BJ (cell line): ENCODE measurements around the gene PNMA8C. TPM values are rescaled to one million over a fixed set of nuclear protein-coding genes. Genes with fewer than 3 reads are reported as not detected.
"Not testable (repeated sequence)": the region's sequence is repeated elsewhere in the genome, so short reads cannot be mapped to it uniquely, and the experiment has no call there.

Experiments
- CTCF ChIA-PET: fragments of 350-600 bp; formaldehyde crosslinking; extraction: SDS; loops from one replicate; lab custom pipeline; 2021; ENCODE audit warnings: antibody characterized with exemption, inconsistent platforms; lab: Yijun Ruan, JAX
- POLR2A ChIA-PET: fragments of 300-600 bp; sonication (Branson Sonifier 250); formaldehyde crosslinking; extraction: SDS; loops from one replicate; lab custom pipeline; 2021; ENCODE audit warnings: antibody characterized with exemption; lab: Charles Lee
- DNase-seq: peaks from one replicate; pipeline ENCODE4 v3.0.0-alpha.2; 2011; ENCODE audit warnings: low read depth
- H3K27me3 ChIP-seq: 2 replicates; pipeline ENCODE4 v1.6.0; 2011; ENCODE audit warnings: low read length; ENCODE audit not compliant: control insufficient read depth, insufficient read depth
- H3K36me3 ChIP-seq: 2 replicates; pipeline ENCODE4 v1.5.1; 2011; ENCODE audit warnings: low read length; ENCODE audit not compliant: control insufficient read depth, insufficient read depth
- H3K4me3 ChIP-seq: 2 replicates; pipeline ENCODE4 v1.5.1; 2011; ENCODE audit warnings: low read depth, mild to moderate bottlenecking, control low read depth, low read length
- CTCF ChIP-seq: IDR thresholded peaks from 2 replicates; pipeline ENCODE4 v1.5.1; 2011; ENCODE audit warnings: low read depth, mild to moderate bottlenecking, control low read depth, inconsistent platforms, low read length, moderate library complexity; ENCODE audit not compliant: insufficient read depth
- polyA plus RNA-seq: library from polyadenylated mRNA; depleted of rRNA; stranded (reverse); fragments of >200 nt; gene quantifications from 2 replicates; pipeline ENCODE4 v1.2.3, GENCODE V29; 2011

PNMA8C gene
- polyA plus RNA-seq, 1 experiment = not detected

- no peak for TF ChIP-seq CTCF
- Histone ChIP-seq H3K27me3 (no peaks in the 10 kb centered on the region), H3K36me3 (no peaks in the 10 kb centered on the region), H3K4me3 (no peak overlapping the region)
- ChIA-PET CTCF (interaction anchor here (2.0 kb wide), 1 partner anchor 41 kb away, joined by 4 read pairs; no protein-coding TSS in a partner anchor), POLR2A (no interaction called here)
- no peak for DNase-seq
Observed at GRCh38 chr19:46446021-46446420, 17.3 kb upstream of the PNMA8C start.

- H3K27me3 ChIP-seq = no peaks in the 10 kb centered on the region
- POLR2A ChIA-PET = no interaction called here
- no peak overlapping the region for H3K4me3 ChIP-seq
- CTCF ChIA-PET = no interaction called here
- no peak for DNase-seq
- no peak for TF ChIP-seq CTCF
- H3K36me3 ChIP-seq = no peaks in the 10 kb centered on the region
Observed at GRCh38 chr19:46442808-46443450, 14.2 kb upstream of the PNMA8C start.

DNA sequence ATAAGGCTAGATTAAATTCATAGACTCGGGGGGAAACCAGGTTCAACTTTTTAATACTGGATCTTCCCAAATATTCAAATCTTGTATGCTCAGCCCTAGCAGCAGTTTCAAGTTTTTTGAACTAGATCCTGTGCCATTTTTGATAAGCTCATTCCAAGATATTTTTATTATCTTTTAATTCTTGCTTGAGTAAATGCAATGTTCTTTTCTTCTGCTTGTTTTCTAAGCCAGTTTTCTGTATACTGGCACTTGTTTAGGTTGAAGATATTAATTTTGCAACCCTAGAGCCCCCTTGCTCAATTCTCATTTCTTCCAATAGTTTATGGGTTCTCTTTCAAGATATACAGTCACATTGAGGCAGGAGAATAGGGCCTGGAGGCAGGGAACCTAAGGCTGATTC lies 13.1 kb upstream of the PNMA8C start:
- ChIA-PET CTCF (interaction anchor here (0.7 kb wide), 1 partner anchor 46 kb away, joined by 3 read pairs; no protein-coding TSS in a partner anchor), POLR2A (no interaction called here)
- TF ChIP-seq CTCF = no peak
- Histone ChIP-seq H3K4me3 (no peak overlapping the region), H3K27me3 (no peaks in the 10 kb centered on the region), H3K36me3 (no peaks in the 10 kb centered on the region)
- DNase-seq = no peak

DNA sequence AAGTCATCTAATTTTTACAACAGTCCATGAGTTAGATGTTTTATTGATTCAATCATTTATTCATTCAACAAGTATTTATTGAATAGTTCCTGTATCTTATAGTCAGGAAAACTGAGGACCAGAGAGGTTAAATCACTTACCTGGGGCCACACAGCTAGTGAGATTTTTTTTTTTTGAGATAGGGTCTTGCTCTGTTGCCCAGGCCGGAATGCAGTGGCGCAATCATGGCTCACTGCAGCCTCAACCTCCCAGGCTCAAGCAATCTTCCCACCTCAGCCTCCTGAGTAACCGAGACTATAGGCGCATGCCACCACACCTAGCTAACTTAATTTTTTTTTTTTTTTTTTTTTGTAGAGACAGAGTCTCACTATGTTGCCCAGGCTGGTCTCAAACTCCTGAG lies 7.0 kb upstream of the PNMA8C start:
- DNase-seq, POLR2A ChIA-PET, H3K27me3 ChIP-seq, H3K4me3 ChIP-seq, CTCF ChIA-PET, H3K36me3 ChIP-seq: not testable (repeated sequence)

DNA sequence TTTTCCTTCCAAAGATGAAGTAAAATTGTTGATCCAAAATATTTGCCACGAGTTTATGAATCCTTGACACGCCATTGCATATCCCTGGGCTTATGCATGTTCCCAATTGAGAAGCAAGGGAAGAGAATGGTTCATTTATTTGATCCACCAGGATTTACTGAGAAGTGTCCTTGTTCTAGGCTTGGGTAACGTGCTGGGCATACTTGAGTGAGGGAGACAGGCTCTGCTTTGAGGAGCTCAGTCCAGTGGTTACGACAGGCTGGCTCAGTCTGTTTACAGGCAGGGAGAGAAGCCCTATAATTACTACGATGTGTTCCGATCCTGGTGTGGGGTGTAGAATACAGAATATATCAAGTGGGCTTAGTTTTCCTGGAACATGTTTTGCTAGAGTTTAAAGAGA lies 6.3 kb upstream of the PNMA8C start:
- POLR2A ChIA-PET = no interaction called here
- TF ChIP-seq CTCF = no peak
- CTCF ChIA-PET = no interaction called here
- H3K4me3 ChIP-seq = no peak overlapping the region
- H3K27me3 ChIP-seq = no peaks in the 10 kb centered on the region
- no peaks in the 10 kb centered on the region for H3K36me3 ChIP-seq
- DNase-seq = no peak

GRCh38 chr19:46433470-46433869 lies 4.7 kb upstream of the PNMA8C start:
- H3K4me3 ChIP-seq, H3K27me3 ChIP-seq, POLR2A ChIA-PET, H3K36me3 ChIP-seq, DNase-seq: not testable (repeated sequence)
- CTCF ChIA-PET = interaction anchor here (1.7 kb wide), 1 partner anchor 28 kb away, joined by 3 read pairs; no protein-coding TSS in a partner anchor
